Measurements from ENCODE around the gene TSC1.

TSC1 gene

DNA sequence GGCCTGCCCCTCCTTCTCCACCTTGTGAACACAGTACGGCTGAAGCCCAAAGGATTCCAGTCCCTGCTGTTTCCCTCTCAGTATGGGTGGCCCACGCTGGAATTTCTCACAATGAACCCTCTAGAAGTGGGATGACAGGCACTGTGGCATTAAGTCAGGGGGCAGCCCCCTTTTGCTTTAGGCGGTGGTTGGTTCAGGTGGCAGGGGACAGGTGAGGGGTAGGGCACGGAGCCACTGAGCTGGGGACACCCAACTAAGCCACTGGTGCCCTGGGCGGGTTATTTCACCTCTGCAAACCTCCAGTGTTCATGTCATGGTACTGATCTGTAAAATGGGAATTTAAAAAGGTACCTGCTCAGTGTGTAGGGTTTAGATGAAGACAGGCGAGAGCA is 58.1 kb downstream of the TSC1 start:
- no peak for DNase-seq

DNA sequence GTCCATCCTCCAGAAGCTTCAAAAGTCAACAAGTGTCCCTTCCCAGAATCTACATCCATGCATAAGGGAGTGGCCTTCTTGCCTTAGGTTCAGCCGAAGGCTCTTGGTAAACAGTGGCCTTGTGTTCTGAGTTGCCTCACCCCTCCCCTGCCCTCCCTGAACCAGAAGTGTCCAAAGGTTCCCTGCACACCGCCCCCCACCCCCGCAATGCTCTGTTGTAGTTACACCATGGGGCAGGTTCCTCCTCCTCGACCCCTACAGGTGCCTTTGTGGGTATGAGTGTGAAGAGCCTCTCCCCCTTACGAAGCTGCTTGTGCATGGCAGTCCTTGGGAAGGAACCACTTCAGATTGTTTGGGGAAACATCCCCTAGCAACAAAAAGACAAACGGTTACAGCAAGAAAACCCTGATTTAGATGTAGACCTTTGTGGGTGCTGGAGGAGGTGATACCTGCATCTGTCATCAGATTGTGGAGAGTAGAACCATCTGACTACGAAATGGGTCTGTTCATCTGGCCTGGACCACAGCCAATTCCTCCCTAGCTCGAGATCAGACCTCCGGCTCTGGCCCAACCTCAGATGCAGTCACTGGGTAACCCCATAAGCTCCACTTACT is 58.6 kb downstream of the TSC1 start:
- Histone ChIP-seq H3K27ac (ENCODE audit: low read length) (no peak overlapping the region), H2AFZ (ENCODE audit: low read length) (no peak overlapping the region), H3K4me2 (ENCODE audit: low read depth, low read length) (no peak overlapping the region), H3K9me3 (replicated peaks; ENCODE audit: insufficient read depth, low read length) (no peaks in the 10 kb centered on the region), H4K20me1 (ENCODE audit: insufficient read depth, low read length) (no peaks in the 10 kb centered on the region), H3F3A (ENCODE audit: insufficient read depth, low read length) (no peaks in the 10 kb centered on the region), H3K79me2 (ENCODE audit: low read length) (no peaks in the 10 kb centered on the region), H3K9me2 (replicated peaks; ENCODE audit: insufficient read depth, low read length) (no peaks in the 10 kb centered on the region), H3K4me1 (ENCODE audit: low read length) (no peaks in the 10 kb centered on the region), H3K4me3 (ENCODE audit: low read length) (no peak overlapping the region), H3K27me3 (replicated peaks; ENCODE audit: insufficient read depth, low read length) (no peaks in the 10 kb centered on the region), H3K9ac (ENCODE audit: low read length) (no peak overlapping the region), H3K36me3 (replicated peaks; ENCODE audit: insufficient read depth, low read length) (no peaks in the 10 kb centered on the region)
- DNase-seq: no peak
- TF ChIP-seq EZH2 (optimal IDR thresholded peaks at IDR 0.05; ENCODE audit: low read depth, low read length): no peak

More for the DNA sequence above, 58.1 kb downstream of the TSC1 start:
- H3K27ac ChIP-seq (ENCODE audit: low read length): no peak overlapping the region
- H3K9me3 ChIP-seq (replicated peaks; ENCODE audit: insufficient read depth, low read length): no peaks in the 10 kb centered on the region
- no peaks in the 10 kb centered on the region for H3K4me1 ChIP-seq (ENCODE audit: low read length)
- no peaks in the 10 kb centered on the region for H4K20me1 ChIP-seq (ENCODE audit: insufficient read depth, low read length)
- no peak overlapping the region for H3K4me2 ChIP-seq (ENCODE audit: low read depth, low read length)
- no peaks in the 10 kb centered on the region for H3K79me2 ChIP-seq (ENCODE audit: low read length)
- no peak overlapping the region for H2AFZ ChIP-seq (ENCODE audit: low read length)
- no peak overlapping the region for H3K4me3 ChIP-seq (ENCODE audit: low read length)
- H3F3A ChIP-seq (ENCODE audit: insufficient read depth, low read length): no peaks in the 10 kb centered on the region
- H3K9me2 ChIP-seq (replicated peaks; ENCODE audit: insufficient read depth, low read length): no peaks in the 10 kb centered on the region
- H3K27me3 ChIP-seq (replicated peaks; ENCODE audit: insufficient read depth, low read length): no peaks in the 10 kb centered on the region
- TF ChIP-seq, protein P1, sequence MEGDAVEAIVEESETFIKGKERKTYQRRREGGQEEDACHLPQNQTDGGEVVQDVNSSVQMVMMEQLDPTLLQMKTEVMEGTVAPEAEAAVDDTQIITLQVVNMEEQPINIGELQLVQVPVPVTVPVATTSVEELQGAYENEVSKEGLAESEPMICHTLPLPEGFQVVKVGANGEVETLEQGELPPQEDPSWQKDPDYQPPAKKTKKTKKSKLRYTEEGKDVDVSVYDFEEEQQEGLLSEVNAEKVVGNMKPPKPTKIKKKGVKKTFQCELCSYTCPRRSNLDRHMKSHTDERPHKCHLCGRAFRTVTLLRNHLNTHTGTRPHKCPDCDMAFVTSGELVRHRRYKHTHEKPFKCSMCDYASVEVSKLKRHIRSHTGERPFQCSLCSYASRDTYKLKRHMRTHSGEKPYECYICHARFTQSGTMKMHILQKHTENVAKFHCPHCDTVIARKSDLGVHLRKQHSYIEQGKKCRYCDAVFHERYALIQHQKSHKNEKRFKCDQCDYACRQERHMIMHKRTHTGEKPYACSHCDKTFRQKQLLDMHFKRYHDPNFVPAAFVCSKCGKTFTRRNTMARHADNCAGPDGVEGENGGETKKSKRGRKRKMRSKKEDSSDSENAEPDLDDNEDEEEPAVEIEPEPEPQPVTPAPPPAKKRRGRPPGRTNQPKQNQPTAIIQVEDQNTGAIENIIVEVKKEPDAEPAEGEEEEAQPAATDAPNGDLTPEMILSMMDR (IDR thresholded peaks at IDR 0.05; ENCODE audit: low read length): no peak
- TF ChIP-seq EZH2 (optimal IDR thresholded peaks at IDR 0.05; ENCODE audit: low read depth, low read length) (no peak), EZH2phosphoT487 (IDR thresholded peaks at IDR 0.05; ENCODE audit: low read length) (no peak)
- H3K9ac ChIP-seq (ENCODE audit: low read length): no peak overlapping the region
- no peaks in the 10 kb centered on the region for H3K36me3 ChIP-seq (replicated peaks; ENCODE audit: insufficient read depth, low read length)

DNA sequence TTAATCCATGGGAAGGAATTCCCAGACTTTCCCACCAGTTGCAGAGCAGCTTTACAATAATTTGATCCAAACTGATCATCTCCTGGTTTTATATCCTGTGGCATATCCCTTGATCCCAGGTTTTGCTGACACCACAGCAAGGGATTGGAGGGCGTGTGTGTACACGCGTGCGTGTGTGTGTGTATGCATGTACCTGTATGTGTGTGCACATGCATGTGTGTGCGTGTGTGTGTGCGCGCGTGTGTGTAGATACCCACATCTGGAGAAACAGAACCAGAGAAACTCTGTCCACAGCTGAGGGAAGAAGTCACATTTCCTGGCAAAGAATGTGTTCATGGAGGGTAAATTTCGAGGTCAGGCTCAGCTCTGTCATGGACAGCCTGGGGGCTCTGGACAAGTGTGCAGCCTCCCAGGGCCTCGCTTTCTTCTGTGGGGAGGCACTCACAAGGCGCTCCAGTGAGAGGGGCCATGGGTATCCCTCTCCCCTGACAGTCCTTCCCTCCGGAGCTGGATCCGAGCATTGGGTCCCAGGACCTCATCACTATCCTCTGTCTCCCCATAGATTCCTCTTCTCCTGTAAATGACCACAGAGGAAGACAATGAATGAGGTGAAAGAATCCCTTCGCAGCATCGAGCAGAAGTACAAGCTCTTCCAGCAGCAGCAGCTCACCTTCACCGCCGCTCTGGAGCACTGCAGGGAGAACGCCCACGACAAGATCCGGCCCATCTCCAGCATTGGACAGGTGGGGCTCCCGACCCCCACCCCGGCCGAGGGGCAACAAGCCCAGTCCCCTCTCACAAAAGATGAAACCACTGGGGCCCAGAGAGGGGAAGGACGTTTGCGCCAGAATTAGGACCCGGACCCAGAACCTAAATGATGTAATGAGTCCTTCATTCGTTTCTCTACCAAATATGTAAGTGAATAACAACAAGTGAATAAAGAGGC is 60.8 kb downstream of the TSC1 start:
- Histone ChIP-seq H3K4me3 (ENCODE audit: low read length) (no peak overlapping the region), H3K4me1 (ENCODE audit: low read length) (no peaks in the 10 kb centered on the region), H3K27ac (ENCODE audit: low read length) (no peak overlapping the region)

More for the DNA sequence above, 60.8 kb downstream of the TSC1 start:
- no peaks in the 10 kb centered on the region for H3K27me3 ChIP-seq (replicated peaks; ENCODE audit: insufficient read depth, low read length)
- H3K9ac ChIP-seq (ENCODE audit: low read length): no peak overlapping the region
- no peak overlapping the region for H2AFZ ChIP-seq (ENCODE audit: low read length)
- no peak overlapping the region for H3K4me2 ChIP-seq (ENCODE audit: low read depth, low read length)
- TF ChIP-seq EZH2phosphoT487 (IDR thresholded peaks at IDR 0.05; ENCODE audit: low read length) (no peak), EZH2 (optimal IDR thresholded peaks at IDR 0.05; ENCODE audit: low read depth, low read length) (no peak)
- TF ChIP-seq, protein P1 (IDR thresholded peaks at IDR 0.05; ENCODE audit: low read length): no peak
- no peaks in the 10 kb centered on the region for H3K36me3 ChIP-seq (replicated peaks; ENCODE audit: insufficient read depth, low read length)
- DNase-seq: no peak
- no peaks in the 10 kb centered on the region for H3K79me2 ChIP-seq (ENCODE audit: low read length)
- no peaks in the 10 kb centered on the region for H3K9me2 ChIP-seq (replicated peaks; ENCODE audit: insufficient read depth, low read length)
- no peaks in the 10 kb centered on the region for H3K9me3 ChIP-seq (replicated peaks; ENCODE audit: insufficient read depth, low read length)
- H4K20me1 ChIP-seq (ENCODE audit: insufficient read depth, low read length): no peaks in the 10 kb centered on the region
- H3F3A ChIP-seq (ENCODE audit: insufficient read depth, low read length): no peaks in the 10 kb centered on the region
